ENCODE measurements around the gene C8G.

C8G gene

GRCh38 chr9:136952876-136953770 is 8.1 kb downstream of the C8G start:
- no peak for DNase-seq (ENCODE audit: low read depth in 4 of 4, low spot score in 1 of 4)

GRCh38 chr9:136953771-136954269 is 8.8 kb downstream of the C8G start:
- no peak for DNase-seq (ENCODE audit: low read depth in 4 of 4, low spot score in 1 of 4)

DNA sequence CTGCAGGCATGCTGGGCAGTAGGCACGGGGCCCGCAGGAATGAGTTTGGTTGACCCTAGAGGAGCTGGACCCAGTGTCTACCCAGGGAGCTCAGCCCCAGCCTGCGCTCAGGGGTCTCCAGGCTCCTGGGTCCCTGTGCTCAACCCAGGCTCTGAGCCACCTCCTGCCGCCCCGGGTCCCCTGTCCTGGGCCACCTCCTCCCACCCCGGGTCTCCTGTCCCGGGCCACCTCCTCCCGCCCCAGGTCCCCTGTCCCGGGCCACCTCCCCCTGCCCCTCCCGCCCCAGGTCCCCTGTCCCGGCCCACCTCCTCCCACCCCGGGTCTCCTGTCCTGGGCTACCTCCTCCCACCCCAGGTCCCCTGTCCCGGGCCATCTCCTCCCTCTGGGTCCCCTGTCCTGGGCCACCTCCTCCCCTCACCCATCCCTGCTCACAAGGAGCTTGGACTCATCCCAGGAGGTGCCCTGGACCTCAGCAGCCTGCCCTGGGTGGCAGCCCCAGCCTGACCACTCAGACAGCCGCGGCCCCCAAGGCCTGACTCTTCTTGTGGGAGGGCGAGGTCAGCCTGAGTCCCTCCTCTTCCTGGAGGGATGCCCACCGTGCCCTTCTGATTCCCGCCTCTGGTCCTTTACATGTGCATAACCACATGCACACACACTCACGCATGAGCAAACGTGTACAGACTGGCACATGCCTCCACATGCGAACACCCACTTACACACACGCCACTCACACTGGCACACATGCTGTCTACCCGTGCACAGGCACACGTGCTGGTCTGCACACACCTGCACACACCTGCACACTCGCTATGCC is 9.4 kb downstream of the C8G start:
- DNase-seq (ENCODE audit: low read depth in 4 of 4, low spot score in 1 of 4), result no peak

DNA sequence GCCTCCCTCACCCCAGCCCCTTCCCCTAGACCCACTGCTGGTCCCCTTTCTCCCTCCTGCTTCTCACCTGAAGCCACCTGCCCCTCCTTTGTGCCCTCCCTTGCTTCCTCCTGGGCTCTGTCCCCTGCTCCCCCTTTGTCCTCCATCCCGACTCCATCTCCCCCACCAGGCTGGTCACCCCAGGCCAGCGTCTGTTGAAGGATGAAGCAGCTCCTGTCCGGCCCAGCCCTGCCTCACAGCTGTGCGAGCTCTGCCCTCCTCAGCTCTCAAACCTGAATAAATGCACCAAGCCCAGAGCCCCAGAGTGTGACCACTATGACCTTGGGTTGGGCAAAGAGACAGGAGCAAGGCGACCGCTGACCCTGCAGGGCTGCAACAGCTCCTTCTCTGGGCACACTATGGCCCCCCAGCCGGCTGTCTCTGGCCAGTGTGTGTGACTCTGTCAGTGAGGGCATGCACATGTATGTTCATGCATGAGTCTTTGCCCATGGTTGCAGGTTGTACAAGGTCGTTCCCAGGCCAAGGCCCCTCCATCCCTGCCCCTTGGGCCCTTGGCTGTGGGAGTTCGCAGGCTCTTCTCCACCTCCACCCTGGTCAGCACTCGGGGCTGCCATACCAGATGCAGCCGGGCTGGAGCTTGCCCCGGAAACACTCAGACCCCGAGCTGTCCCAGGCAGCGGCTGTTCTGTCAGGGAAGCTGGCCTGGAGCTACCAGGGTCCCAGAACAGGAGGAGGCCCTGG is 10.3 kb downstream of the C8G start:
- DNase-seq (ENCODE audit: low read depth in 4 of 4, low spot score in 1 of 4), result no peak

DNA sequence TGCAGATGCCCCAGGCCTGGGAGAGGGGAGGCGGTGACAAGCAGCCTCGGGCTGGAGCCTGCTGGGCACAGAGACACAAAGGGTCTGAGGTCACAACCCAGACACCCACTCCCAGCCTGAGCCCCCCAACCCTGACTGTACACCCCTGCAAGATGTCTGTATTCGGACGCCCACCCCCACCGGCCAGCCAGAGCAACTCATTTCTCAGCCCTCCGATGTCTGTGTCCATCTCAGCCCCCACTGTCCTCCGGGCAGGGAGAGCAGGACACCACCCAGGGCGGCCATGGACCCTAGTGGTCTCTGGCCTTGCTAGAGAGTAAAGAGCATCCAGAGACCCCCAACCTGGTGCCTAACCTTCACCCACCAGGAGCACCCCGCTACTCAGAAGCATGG is 10.9 kb downstream of the C8G start:
- DNase-seq (ENCODE audit: low read depth in 4 of 4, low spot score in 1 of 4), result no peak

DNA sequence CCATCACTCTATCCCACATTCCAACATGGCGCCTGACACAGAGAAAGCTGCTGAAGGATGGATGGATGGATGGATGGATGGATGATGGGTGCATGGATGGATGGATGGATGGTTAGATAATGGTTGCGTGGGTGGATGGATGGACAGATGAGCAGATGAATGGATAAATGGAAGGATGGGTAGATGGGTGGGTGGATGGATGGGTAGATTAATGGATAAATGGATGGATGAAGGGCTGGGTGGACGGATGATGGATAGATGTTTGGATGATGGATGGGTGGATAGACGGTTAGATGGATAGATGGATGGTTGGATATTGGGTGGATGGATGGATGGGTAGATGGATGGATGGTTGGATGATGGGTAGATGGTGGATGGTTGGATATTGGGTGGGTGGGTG is 11.6 kb downstream of the C8G start:
- DNase-seq (ENCODE audit: low read depth in 4 of 4, low spot score in 1 of 4), result no peak

- DNase-seq (ENCODE audit: low read depth in 4 of 4, low spot score in 1 of 4), result no peak
Measured at GRCh38 chr9:136957461-136957860, 12.4 kb downstream of the C8G start.

GRCh38 chr9:136957901-136958300 is 12.9 kb downstream of the C8G start:
- no peak for DNase-seq (ENCODE audit: low read depth in 4 of 4, low spot score in 1 of 4)

DNA sequence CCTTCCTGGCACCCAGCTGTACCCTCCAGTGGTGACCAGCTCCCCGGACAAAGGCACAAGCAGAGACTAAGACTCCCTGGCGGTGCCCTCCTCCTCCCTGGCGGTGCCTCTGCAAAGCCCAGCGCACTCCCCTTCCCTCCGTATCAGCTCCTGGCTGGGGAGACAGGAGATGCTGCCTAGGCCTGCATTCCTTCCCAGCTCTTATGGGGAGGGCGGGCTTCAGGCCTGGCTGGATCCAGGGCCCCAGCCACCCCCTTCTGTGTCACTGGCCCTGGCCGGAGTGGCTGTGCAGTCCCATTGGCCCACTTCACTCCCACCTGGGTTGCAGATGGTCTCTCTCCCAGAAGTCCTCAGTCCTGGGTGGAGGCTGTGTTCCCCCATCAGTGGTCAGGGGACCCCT is 13.4 kb downstream of the C8G start:
- no peak for DNase-seq (ENCODE audit: low read depth in 4 of 4, low spot score in 1 of 4)

- no peak for DNase-seq (ENCODE audit: low read depth in 4 of 4, low spot score in 1 of 4)
Measured at GRCh38 chr9:136958898-136959850, 14.1 kb downstream of the C8G start.

GRCh38 chr9:136960212-136960937 is 15.3 kb downstream of the C8G start:
- no peak for DNase-seq (ENCODE audit: low read depth in 4 of 4, low spot score in 1 of 4)

- DNase-seq (ENCODE audit: low read depth in 4 of 4, low spot score in 1 of 4), result no peak
Measured at GRCh38 chr9:136960938-136961275, 15.9 kb downstream of the C8G start.

- no peak for DNase-seq (ENCODE audit: low read depth in 4 of 4, low spot score in 1 of 4)
Measured at GRCh38 chr9:136961279-136962065, 16.4 kb downstream of the C8G start.

- DNase-seq (ENCODE audit: low read depth in 4 of 4, low spot score in 1 of 4), result no peak
Measured at GRCh38 chr9:136962163-136962562, 17.1 kb downstream of the C8G start.

GRCh38 chr9:136962701-136963248 is 17.7 kb downstream of the C8G start:
- DNase-seq (ENCODE audit: low read depth in 4 of 4, low spot score in 1 of 4), result no peak

GRCh38 chr9:136963341-136963740 is 18.3 kb downstream of the C8G start:
- no peak for DNase-seq (ENCODE audit: low read depth in 4 of 4, low spot score in 1 of 4)

DNA sequence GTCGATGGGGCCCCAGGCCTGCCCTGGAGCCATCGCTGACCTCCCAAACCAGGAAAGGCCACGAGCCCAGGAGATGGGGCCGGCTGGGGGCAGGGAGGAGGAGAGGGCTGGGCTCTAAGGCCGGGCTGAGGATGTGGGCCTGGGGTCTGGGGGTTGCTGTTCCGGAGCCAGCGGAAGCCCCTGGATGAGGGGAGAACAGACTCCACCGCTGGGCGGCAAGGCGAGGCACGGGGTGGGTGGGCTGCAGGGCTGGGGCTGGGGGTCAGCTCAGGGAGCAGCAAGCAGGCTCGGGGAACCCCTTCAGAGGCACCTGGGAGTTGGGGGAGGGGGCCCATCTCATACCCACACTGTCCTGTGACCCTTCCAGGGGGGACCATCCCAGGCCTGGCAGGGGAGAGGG is 18.7 kb downstream of the C8G start:
- no peak for DNase-seq (ENCODE audit: low read depth in 4 of 4, low spot score in 1 of 4)

- DNase-seq (ENCODE audit: low read depth in 4 of 4, low spot score in 1 of 4), result no peak
Measured at GRCh38 chr9:136964171-136964689, 19.2 kb downstream of the C8G start.

All from stimulated activated CD4-positive, alpha-beta T cell treated with anti-CD3 and anti-CD28 coated beads, Interleukin-1b, Interleukin-23, amount 100 ng/mL, for 24 hours (primary cell).